GM12892 (cell line): ENCODE measurements around the gene GOLGA3.

Source experiments
- POLR2A ChIP-seq: IDR thresholded peaks from 2 replicates; pipeline ENCODE4 v1.6.1; 2011; ENCODE audit warnings: low read depth, low read length, control low read depth
- POLR2AphosphoS5 ChIP-seq: IDR thresholded peaks from 2 replicates; pipeline ENCODE4 v1.6.1; 2011; ENCODE audit warnings: low read depth, low read length, control low read depth
- TAF1 ChIP-seq: IDR thresholded peaks from 2 replicates; pipeline ENCODE4 v1.6.1; 2011; ENCODE audit warnings: low read depth, mild to moderate bottlenecking, control low read depth, low read length, borderline replicate concordance

- TF ChIP-seq POLR2AphosphoS5 = no peak
- no peak for TF ChIP-seq TAF1
- no peak for TF ChIP-seq POLR2A
Observed at GRCh38 chr12:132781938-132782337, 46.7 kb downstream of the GOLGA3 start.
